MM.1S (cell line): ENCODE measurements around the gene SSC5D.

Source experiments
- EZH2 ChIP-seq: fragments of 300-600 bp; sonication (generic); optimal IDR thresholded peaks from 2 replicates; pipeline ENCODE3; 2017; ENCODE audit warnings: low read depth, mild to moderate bottlenecking, antibody characterized with exemption, low read length, mixed read lengths
- EZH2phosphoT487 ChIP-seq: fragments of 300-600 bp; sonication (generic); IDR thresholded peaks from 2 replicates; pipeline ENCODE4 v1.6.1; 2018; ENCODE audit warnings: antibody characterized with exemption, low read length
- TF ChIP-seq, protein P1 (sequence below): fragments of 300-600 bp; sonication (generic); IDR thresholded peaks from 2 replicates; pipeline ENCODE4 v1.5.1; 2016; ENCODE audit warnings: antibody characterized with exemption, low read length, mixed read lengths

DNA sequence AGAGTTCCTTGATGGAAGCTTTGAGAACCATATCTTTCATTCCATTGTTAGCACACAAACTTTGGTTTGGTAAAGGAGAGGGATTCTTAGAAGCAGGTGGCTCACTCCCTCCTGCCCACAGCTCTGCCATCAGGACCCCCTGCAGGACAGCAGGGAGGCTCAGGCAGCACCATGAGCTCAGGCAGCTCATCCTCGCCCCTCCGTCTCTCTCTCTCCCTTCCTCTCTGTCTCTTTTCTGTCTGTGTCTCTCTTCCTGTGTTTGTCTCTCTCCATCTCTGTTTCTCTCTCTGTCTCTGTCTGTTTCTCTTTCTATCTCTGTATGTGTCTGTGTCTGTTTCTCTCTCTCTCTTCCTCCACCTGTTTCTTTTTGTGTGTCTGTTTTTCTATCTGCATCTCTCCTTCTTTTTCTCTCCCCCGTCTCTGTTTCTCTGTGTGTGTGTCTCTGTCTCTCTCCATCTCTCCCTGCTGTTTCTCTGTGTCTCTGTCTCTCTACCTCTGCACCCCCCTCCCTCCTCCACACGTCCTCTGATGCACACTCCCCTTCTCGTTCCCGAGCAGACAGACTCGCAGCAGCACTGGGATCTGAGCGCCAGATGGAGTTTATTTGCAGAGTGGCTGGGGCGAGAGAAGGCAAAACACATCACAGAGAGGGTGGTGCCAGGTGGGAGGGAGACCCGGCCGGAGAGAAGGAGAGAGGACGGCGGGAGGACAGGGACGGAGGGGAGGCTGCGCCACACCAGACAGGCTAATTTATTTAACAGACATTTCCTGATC is 40.0 kb downstream of the SSC5D start:
- TF ChIP-seq, protein P1, sequence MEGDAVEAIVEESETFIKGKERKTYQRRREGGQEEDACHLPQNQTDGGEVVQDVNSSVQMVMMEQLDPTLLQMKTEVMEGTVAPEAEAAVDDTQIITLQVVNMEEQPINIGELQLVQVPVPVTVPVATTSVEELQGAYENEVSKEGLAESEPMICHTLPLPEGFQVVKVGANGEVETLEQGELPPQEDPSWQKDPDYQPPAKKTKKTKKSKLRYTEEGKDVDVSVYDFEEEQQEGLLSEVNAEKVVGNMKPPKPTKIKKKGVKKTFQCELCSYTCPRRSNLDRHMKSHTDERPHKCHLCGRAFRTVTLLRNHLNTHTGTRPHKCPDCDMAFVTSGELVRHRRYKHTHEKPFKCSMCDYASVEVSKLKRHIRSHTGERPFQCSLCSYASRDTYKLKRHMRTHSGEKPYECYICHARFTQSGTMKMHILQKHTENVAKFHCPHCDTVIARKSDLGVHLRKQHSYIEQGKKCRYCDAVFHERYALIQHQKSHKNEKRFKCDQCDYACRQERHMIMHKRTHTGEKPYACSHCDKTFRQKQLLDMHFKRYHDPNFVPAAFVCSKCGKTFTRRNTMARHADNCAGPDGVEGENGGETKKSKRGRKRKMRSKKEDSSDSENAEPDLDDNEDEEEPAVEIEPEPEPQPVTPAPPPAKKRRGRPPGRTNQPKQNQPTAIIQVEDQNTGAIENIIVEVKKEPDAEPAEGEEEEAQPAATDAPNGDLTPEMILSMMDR = no peak
- TF ChIP-seq EZH2 (no peak), EZH2phosphoT487 (no peak)
